Measurements from ENCODE around the gene ADK.

DNA sequence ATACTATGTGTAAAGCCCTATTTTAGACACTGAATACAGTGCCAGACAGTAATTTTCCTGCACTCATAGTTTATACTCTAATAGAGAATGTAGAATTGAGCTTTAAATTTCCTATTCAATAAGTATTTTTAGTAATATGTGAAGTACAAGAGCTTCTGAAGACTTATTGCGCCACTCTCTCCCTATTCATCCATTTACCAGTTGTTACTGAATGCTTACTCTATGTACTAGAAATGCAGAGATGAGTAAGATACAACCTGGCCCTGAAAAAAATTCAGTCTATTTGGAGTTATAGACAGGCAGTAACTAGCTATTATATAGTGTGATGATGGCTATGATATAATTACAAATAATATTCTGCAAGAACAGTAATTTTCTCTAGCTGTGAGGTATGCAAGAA is 98.8 kb downstream of the ADK start:
- TF ChIP-seq CTCF (conservative IDR thresholded peaks at IDR 0.05): no peak
- no peak for TF ChIP-seq EZH2 (IDR thresholded peaks at IDR 0.05; ENCODE audit: low read depth)
